NCI-H510A treated with DMSO at 0.1 percent for 48 hours (cell line): Measurements from ENCODE around the gene EPB41L1.

Experiments used
- DNase-seq: peaks from one replicate; lab custom pipeline; 2025; lab: John Stamatoyannopoulos, UW

Gene EPB41L1

GRCh38 chr20:36155629-36155971 is 1.1 kb downstream of the EPB41L1 start:
- no peak for DNase-seq

GRCh38 chr20:36155991-36156390 is 1.5 kb downstream of the EPB41L1 start:
- DNase-seq: no peak

- no peak for DNase-seq
Observed at GRCh38 chr20:36157610-36158009, 3.1 kb downstream of the EPB41L1 start.

GRCh38 chr20:36158160-36158741 is 3.7 kb downstream of the EPB41L1 start:
- DNase-seq: no peak

GRCh38 chr20:36159833-36160232 is 5.3 kb downstream of the EPB41L1 start:
- DNase-seq: no peak

- no peak for DNase-seq
Observed at GRCh38 chr20:36162272-36162966, 7.9 kb downstream of the EPB41L1 start.

GRCh38 chr20:36167902-36168503 is 13.5 kb downstream of the EPB41L1 start:
- no peak for DNase-seq

GRCh38 chr20:36170542-36171215 is 16.1 kb downstream of the EPB41L1 start:
- no peak for DNase-seq

- no peak for DNase-seq
Observed at GRCh38 chr20:36173451-36173933, 19.0 kb downstream of the EPB41L1 start.

- no peak for DNase-seq
Observed at GRCh38 chr20:36175016-36175415, 20.5 kb downstream of the EPB41L1 start.

GRCh38 chr20:36175475-36175995 is 21.0 kb downstream of the EPB41L1 start:
- DNase-seq: no peak

GRCh38 chr20:36177716-36178115 is 23.2 kb downstream of the EPB41L1 start:
- no peak for DNase-seq

- DNase-seq: no peak
Observed at GRCh38 chr20:36179170-36179945, 24.8 kb downstream of the EPB41L1 start.

- no peak for DNase-seq
Observed at GRCh38 chr20:36180323-36180722, 25.8 kb downstream of the EPB41L1 start.

GRCh38 chr20:36181934-36182603 is 27.5 kb downstream of the EPB41L1 start:
- DNase-seq: no peak

GRCh38 chr20:36182604-36183154 is 28.1 kb downstream of the EPB41L1 start:
- no peak for DNase-seq

GRCh38 chr20:36183155-36183944 is 28.8 kb downstream of the EPB41L1 start:
- no peak for DNase-seq

GRCh38 chr20:36184816-36185776 is 30.6 kb downstream of the EPB41L1 start:
- DNase-seq: no peak
